Gastroesophageal sphincter (tissue), 3 donors: ENCODE data around the gene FOXD2.

ENCODE experiments used
- CTCF ChIP-seq, 4 experiments: fragments of 200-600 bp in 2 of 4; fragments of 450-650 bp in 2 of 4; sonication (generic) in 1 of 4; IDR thresholded peaks; one replicate each; pipeline ENCODE4 v1.5.1; 2017 to 2019; ENCODE audit warnings: antibody characterized with exemption in 4 of 4, mild to moderate bottlenecking in 2 of 4, moderate library complexity in 2 of 4
- EP300 ChIP-seq: sonication (generic); formaldehyde crosslinking; IDR thresholded peaks from one replicate; pipeline ENCODE4 v1.6.1; 2017; ENCODE audit warnings: antibody characterized with exemption, mild to moderate bottlenecking
- POLR2A ChIP-seq, 2 donors: fragments of 450-650 bp; IDR thresholded peaks; one replicate each; pipeline ENCODE4 v1.6.1; 2017; ENCODE audit warnings: antibody characterized with exemption in 2 of 2, mild to moderate bottlenecking in 2 of 2, moderate library complexity in 1 of 2

DNA sequence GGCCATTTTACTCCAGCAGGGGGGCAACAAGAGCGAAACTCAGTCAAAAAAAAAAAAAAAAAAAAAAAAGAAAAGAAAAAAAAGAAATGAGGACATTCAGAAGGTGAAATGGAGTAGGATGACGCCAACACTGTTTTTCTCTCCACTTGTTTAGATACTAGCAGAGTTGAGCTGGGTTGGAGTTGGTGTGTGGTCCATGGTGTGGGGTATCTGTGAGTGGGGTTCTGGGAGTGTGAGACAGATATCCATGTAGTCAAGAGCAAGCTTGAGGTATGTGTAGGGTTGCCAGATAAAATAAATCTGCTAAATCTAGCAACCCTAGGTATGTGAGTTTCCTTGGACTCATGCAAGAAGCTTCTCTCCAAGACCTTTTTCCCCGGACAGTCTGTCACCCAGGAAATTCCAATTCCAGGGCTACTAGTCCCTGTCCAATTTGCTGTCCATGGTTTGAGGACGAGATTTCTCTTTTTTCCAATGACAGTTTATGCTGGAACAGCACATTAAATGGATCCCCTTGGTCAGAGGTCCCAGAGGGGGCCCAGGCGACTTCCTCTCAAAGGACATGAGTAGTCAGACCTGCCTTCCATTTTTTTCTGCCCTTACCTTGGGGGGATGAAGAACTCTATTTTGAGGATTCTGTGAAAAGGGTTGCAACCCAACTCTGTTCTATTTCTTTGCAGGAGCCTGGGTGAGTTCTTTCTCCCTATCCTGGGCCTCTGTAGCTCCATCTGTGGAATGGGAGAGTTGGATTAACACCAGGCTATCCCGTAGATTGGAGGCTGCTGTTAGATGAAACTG lies 2.1 kb upstream of the FOXD2 start:
- TF ChIP-seq CTCF (IDR thresholded peaks at IDR 0.05) (no peak), EP300 (no peak), POLR2A (IDR thresholded peaks at IDR 0.05) (no peak)
